M059J (cell line): ENCODE data around the gene STXBP5L. TPM values are rescaled to one million over a fixed set of nuclear protein-coding genes. Genes with fewer than 3 reads are reported as not detected.
A peak's percentile ranks its signal among the peaks of the same experiment; 100 is the strongest.
"Not testable (repeated sequence)": the region's sequence is repeated elsewhere in the genome, so short reads cannot be mapped to it uniquely, and the experiment has no call there.

Experiments used
- DNase-seq: peaks from one replicate; pipeline ENCODE4 v3.0.0-alpha.2; 2012; ENCODE audit warnings: low read depth
- total RNA-seq: library from RNA; depleted of rRNA; stranded (reverse); fragments of >200 nt; shearing (Covaris generic); gene quantifications from 2 replicates; pipeline ENCODE4 v1.2.3, GENCODE V29; 2014; rRNA removed

STXBP5L gene
- total RNA-seq, 1 experiment from 2014 or later, result 0.07 TPM

DNA sequence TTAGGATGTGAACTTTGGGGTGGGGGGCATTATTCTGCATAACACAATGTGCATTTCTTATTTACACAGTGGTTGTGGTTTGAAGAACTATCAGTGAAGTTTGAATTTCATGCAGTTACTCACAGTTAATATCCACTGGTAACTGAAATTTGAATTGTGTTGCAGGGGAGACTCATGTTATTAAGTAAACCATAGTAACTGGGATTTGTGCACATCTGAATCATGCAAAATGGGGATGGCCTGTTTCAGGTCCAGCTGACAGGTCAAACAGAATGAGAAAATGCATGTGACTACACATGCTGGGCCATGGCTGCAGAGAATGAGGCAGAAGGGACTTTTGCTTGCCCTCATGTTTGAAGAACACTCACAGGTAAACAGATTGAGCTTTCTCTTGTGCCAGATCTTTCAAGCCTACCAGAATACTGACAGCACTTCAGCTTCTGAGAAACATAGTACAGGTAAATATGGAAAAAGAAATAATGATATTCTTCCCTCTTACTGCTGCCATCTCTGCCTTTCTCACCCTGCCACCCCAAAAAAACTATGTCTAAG, 522.7 kb downstream of the STXBP5L start:
- no peak for DNase-seq

GRCh38 chr3:121431726-121432517, 523.9 kb downstream of the STXBP5L start:
- DNase-seq, result peak; percentile 67

DNA sequence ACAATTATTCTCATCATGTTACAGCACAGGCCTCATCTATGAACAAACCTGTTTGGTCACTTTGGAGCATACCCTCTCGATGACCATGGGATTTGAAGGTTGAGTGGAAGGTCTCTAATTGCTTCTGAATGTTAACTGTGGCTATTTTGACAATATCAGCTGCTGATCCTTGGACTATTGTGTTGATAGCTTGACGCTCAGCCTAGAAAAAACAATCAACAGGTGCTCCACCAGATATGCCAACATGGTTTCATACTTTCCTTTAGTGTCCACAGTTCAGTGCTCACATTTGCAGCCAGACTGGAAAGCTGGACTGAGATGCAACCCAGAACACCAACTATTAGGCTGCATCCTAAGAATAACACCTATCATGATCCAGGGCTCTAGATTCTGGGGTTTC, 528.1 kb downstream of the STXBP5L start:
- no peak for DNase-seq

DNA sequence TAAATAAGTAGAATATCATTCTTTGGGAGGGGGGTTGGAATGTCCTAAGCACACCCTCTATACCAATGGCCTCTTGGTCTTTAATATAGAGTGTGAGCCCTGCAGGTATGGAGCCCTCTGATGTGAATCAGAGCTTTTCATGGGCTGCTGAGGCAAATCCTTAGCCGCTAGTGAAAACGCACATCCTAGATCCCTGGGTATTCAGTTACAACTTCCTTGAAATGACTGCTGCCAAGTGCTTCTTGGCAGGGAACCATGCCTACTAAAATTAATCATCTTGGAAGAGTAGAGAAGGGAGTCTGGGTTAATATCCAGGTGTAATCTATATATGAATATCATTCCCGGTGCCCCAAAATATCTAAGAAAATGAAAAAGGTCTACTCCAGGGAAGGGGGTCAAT, 528.6 kb downstream of the STXBP5L start:
- DNase-seq, result peak; percentile 36

GRCh38 chr3:121443456-121443855, 535.5 kb downstream of the STXBP5L start:
- DNase-seq, result no peak

- not testable (repeated sequence) for DNase-seq
Measured at GRCh38 chr3:121451752-121452151, 543.7 kb downstream of the STXBP5L start.

GRCh38 chr3:121462565-121462964, 554.6 kb downstream of the STXBP5L start:
- DNase-seq, result no peak

- no peak for DNase-seq
Measured at GRCh38 chr3:121463745-121464144, 555.7 kb downstream of the STXBP5L start.

DNA sequence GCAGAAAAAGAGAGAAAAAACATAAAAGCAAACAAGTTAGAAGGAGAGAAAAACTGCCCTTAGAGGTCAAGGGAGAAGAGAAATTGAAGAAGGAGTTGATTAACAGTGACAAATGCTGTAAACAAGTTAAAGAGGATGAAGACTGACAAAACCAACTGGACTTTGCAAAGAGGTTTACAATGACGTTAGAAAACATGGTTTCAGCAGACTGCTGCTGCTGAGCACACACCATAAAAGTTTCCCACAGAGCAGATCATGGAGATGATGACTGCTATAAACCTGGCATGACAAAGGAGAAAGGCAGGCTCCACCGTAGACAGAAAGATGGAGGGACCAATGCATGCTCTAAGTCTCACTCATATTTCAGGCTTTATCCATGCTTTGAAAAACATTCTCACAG, 559.1 kb downstream of the STXBP5L start:
- no peak for DNase-seq

DNA sequence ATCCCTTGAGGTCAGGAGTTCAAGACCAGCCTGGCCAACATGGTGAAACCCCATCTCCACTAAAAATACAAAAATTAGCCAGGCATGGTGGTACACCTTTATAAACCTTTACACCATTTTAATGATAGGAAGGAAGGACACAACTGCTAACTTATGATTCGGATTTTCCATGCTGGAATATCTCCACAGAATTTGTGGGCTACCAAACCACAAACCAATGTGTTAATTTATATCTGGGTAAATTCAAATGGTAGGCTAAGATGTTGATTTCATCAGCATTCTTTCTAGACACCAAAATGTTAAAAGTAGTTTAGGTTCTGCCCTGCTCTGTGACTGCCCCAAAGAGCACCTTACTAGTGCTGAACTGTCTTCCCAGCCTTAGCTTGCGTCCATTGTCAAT, 565.0 kb downstream of the STXBP5L start:
- DNase-seq, result no peak

Other genes starting within 250 kb of the STXBP5L start
- gene HGD, start 226.0 kb upstream of the STXBP5L start, total RNA-seq, result not detected in 2 replicates
- 27.9 and 37.7 TPM in 2 replicates for gene RABL3, start 165.7 kb upstream of the STXBP5L start, total RNA-seq
- gene GTF2E1, start 165.5 kb upstream of the STXBP5L start, total RNA-seq, result 22.4 and 40.3 TPM in 2 replicates